ENCODE results near the gene TFDP2. TPM values are rescaled to one million over a fixed set of nuclear protein-coding genes. Genes with fewer than 3 reads are reported as not detected.
"Not testable (repeated sequence)": the region's sequence is repeated elsewhere in the genome, so short reads cannot be mapped to it uniquely, and the experiment has no call there.

Gene TFDP2
- total RNA-seq, 1 donor, result 28.5 TPM

DNA sequence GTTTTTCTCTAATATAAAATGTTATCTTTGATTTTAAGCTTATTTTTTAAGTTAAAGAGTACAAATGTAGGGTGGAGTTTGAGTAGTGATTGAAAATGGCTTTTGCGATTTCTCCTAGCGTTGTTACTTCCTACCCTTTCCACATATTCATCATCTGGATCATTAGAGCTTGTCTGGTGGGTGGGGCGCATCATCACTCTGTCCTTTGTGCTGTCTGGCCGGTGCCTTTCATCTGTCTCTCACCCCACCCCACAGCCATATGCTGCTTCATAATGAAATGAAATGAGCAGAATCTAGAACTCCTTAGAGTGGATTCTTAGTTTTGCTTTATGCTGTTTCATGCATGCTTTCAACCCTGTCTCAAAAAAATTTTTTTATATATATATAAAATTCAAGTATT, 228.6 kb downstream of the TFDP2 start:
- TF ChIP-seq, protein P1, sequence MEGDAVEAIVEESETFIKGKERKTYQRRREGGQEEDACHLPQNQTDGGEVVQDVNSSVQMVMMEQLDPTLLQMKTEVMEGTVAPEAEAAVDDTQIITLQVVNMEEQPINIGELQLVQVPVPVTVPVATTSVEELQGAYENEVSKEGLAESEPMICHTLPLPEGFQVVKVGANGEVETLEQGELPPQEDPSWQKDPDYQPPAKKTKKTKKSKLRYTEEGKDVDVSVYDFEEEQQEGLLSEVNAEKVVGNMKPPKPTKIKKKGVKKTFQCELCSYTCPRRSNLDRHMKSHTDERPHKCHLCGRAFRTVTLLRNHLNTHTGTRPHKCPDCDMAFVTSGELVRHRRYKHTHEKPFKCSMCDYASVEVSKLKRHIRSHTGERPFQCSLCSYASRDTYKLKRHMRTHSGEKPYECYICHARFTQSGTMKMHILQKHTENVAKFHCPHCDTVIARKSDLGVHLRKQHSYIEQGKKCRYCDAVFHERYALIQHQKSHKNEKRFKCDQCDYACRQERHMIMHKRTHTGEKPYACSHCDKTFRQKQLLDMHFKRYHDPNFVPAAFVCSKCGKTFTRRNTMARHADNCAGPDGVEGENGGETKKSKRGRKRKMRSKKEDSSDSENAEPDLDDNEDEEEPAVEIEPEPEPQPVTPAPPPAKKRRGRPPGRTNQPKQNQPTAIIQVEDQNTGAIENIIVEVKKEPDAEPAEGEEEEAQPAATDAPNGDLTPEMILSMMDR (IDR thresholded peaks at IDR 0.05; ENCODE audit: insufficient read depth, low read length), result no peak
- DNase-seq (ENCODE audit: low read depth), result no peak

DNA sequence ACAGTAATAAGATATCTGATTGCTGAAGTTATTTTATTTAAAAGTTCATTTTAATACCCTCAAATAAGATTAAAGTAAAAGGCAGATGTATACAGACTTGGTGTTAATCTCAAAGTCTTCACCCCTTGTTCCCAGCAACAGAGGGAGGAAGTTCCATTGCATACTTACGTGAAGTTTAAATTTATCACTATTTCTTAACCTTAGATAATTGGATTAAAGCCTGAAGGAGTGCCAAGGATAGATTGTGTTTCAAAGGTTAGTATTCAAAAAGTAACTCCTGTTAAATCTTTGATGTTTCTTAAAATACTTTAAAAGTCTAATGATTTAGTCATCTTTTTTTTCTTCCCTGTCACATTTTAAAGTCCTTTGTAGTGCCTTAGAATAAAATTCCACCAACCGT, 233.6 kb downstream of the TFDP2 start:
- TF ChIP-seq, protein P1 (IDR thresholded peaks at IDR 0.05; ENCODE audit: insufficient read depth, low read length), result no peak
- DNase-seq (ENCODE audit: low read depth), result peak; percentile 15
- H3K4me3 ChIP-seq (ENCODE audit: low read depth, low read length), result no peak overlapping the region

More for the DNA sequence above, 228.6 kb downstream of the TFDP2 start:
- H3K4me3 ChIP-seq (ENCODE audit: low read depth, low read length), result no peak overlapping the region

DNA sequence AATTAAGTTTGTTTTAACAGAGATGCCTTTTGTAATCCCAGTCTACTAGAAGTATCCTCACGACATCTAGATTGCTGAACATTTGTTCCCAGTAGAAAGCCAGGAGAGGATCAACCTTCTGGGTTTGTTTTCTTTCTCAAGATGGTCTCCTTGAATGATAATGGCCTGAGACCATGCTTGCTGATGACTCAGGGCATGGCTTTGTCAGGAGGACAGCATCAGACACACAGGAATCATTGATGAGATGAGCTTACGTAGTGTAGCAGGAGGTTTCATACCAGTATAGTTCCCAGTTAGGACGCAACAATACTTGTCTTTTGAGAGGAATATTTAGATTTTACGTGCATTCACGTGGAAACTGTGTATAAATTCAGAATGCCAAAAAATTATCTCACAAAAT, 234.3 kb downstream of the TFDP2 start:
- TF ChIP-seq, protein P1 (IDR thresholded peaks at IDR 0.05; ENCODE audit: insufficient read depth, low read length), result no peak
- H3K4me3 ChIP-seq (ENCODE audit: low read depth, low read length), result no peak overlapping the region
- no peak for DNase-seq (ENCODE audit: low read depth)

DNA sequence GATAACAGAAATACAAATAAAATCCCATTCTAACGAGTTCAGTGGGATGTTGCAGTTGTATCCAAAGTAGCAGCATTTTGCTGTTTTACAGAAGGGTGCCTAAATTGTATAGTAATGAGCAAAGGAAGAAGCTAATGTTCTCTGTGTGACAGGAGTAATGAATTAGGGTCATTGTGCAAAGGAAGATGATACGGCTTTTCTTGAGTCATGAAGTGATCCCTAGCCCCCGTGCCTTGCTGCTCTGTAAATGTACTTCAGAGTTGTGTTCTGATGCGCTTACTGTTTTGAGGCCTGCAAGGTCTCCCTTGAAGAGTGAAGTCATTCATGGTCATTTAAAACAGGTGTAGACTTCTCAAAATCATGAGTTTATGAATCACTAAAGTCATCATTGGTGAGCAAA, 235.0 kb downstream of the TFDP2 start:
- DNase-seq (ENCODE audit: low read depth), result no peak
- no peak overlapping the region for H3K4me3 ChIP-seq (ENCODE audit: low read depth, low read length)
- TF ChIP-seq, protein P1 (IDR thresholded peaks at IDR 0.05; ENCODE audit: insufficient read depth, low read length), result no peak

DNA sequence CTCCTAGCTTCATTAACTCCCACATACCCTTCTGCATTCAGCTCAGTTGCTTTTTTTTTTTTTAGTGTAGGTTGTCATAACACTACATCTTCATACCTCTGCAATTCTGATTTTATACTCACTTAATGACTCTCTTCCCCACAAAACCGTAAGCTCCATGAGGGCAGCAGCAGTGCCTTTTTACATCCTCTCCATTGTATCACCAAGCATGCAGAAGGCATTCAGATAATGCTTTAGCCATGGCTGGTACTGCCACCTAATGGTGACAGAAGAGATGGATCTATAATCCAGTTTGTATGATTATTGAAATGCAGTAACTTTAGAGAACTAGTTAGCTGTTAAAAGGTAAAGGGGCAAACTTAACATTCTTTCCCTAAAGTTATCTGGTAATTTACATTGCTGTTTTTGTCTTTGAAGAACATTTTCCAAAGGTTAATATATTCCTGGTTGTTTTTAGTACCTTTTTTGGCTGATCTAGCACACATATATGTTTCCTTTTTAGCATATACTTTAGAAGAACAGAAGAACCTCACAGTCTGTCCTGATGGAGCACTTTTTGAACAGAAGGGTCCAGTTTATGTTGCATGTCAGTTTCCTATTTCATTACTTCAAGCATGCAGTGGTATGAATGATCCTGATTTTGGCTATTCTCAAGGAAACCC, 236.1 kb downstream of the TFDP2 start:
- TF ChIP-seq, protein P1 (IDR thresholded peaks at IDR 0.05; ENCODE audit: insufficient read depth, low read length), result peak; percentile 70
- DNase-seq (ENCODE audit: low read depth), result peak; percentile 78

DNA sequence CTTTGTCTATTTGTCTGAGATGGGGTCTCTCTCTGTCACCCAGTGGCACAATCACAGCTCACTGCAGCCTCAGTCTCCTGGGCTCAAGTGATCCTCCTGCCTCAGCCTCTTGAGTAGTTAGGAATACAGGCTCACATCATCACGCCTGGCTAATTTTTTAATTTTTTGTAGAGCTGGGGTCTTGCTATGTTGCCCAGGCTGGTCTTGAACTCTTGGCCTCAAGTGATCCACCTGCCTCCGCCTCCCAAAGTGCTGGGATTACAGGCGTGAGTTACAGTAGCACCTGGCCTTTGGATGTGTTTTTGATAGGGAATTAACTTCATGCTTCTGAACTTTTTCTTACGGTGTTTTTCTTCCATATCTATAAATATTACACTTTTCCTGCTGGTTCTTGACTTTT, 239.4 kb downstream of the TFDP2 start:
- not testable (repeated sequence) for H3K4me3 ChIP-seq (ENCODE audit: low read depth, low read length); DNase-seq (ENCODE audit: low read depth)

More for the DNA sequence above, 236.1 kb downstream of the TFDP2 start:
- H3K4me3 ChIP-seq (ENCODE audit: low read depth, low read length), result no peak overlapping the region

DNA sequence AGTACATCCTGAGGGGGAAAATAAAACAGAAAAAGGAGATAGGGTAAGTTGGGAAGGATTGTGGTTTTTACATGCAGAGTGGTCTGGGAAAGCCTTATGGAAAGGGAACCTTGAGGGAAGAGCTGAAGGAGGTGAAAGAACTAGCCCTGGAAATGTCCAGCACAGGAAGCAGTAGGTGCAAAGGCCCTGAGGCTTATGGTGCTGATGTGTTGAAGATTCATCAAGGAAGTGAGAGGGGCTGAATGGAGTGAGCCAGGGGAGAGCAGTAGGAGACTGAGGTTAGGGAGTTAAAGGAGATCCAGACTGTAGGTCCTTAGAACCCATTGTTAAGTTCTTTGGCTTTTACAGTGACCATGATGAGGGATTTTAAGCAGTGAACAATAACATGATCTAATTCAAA, 239.9 kb downstream of the TFDP2 start:
- no peak for DNase-seq (ENCODE audit: low read depth)
- TF ChIP-seq, protein P1 (IDR thresholded peaks at IDR 0.05; ENCODE audit: insufficient read depth, low read length), result no peak
- H3K4me3 ChIP-seq (ENCODE audit: low read depth, low read length), result no peak overlapping the region
